Kidney tubule cell (primary cell): Measurements from ENCODE around the gene FGF14.

Experiments used
- DNase-seq: peaks from one replicate; pipeline ENCODE4 v3.0.0-alpha.2; 2018; ENCODE audit warnings: low spot score

Gene FGF14

GRCh38 chr13:101985321-101985720 is 416.5 kb downstream of the FGF14 start:
- peak; percentile 17 for DNase-seq

GRCh38 chr13:101982903-101983302 is 418.9 kb downstream of the FGF14 start:
- no peak for DNase-seq

- DNase-seq = no peak
These were observed 422.0 kb downstream of the FGF14 start for GRCh38 chr13:101979825-101980224.

GRCh38 chr13:101978552-101979315 is 423.1 kb downstream of the FGF14 start:
- no peak for DNase-seq

GRCh38 chr13:101977475-101977874 is 424.4 kb downstream of the FGF14 start:
- no peak for DNase-seq

- DNase-seq = no peak
These were observed 429.7 kb downstream of the FGF14 start for GRCh38 chr13:101972191-101972590.

GRCh38 chr13:101970341-101970740 is 431.5 kb downstream of the FGF14 start:
- no peak for DNase-seq

- DNase-seq = no peak
These were observed 434.1 kb downstream of the FGF14 start for GRCh38 chr13:101967781-101968180.

- no peak for DNase-seq
These were observed 434.6 kb downstream of the FGF14 start for GRCh38 chr13:101967216-101967615.

- DNase-seq = peak; percentile 59
These were observed 436.8 kb downstream of the FGF14 start for GRCh38 chr13:101965096-101965495.

- DNase-seq = no peak
These were observed 442.8 kb downstream of the FGF14 start for GRCh38 chr13:101959016-101959415.

- no peak for DNase-seq
These were observed 446.1 kb downstream of the FGF14 start for GRCh38 chr13:101955764-101956163.

- no peak for DNase-seq
These were observed 450.7 kb downstream of the FGF14 start for GRCh38 chr13:101951114-101951513.

- DNase-seq = no peak
These were observed 452.2 kb downstream of the FGF14 start for GRCh38 chr13:101949681-101950080.

- DNase-seq = no peak
These were observed 455.4 kb downstream of the FGF14 start for GRCh38 chr13:101946401-101946800.

GRCh38 chr13:101945435-101945834 is 456.4 kb downstream of the FGF14 start:
- DNase-seq = no peak

- DNase-seq = no peak
These were observed 457.3 kb downstream of the FGF14 start for GRCh38 chr13:101944521-101944920.

- DNase-seq = no peak
These were observed 459.2 kb downstream of the FGF14 start for GRCh38 chr13:101942535-101943157.

- peak; percentile 64 for DNase-seq
These were observed 459.8 kb downstream of the FGF14 start for GRCh38 chr13:101942038-101942437.

- peak; percentile 15 for DNase-seq
These were observed 460.6 kb downstream of the FGF14 start for GRCh38 chr13:101941095-101941783.

- no peak for DNase-seq
These were observed 462.5 kb downstream of the FGF14 start for GRCh38 chr13:101939370-101939769.

GRCh38 chr13:101935828-101936227 is 466.0 kb downstream of the FGF14 start:
- no peak for DNase-seq

- no peak for DNase-seq
These were observed 470.7 kb downstream of the FGF14 start for GRCh38 chr13:101931186-101931585.
